Measurements from ENCODE around the gene PARVA.
"Not testable (repeated sequence)": the region's sequence is repeated elsewhere in the genome, so short reads cannot be mapped to it uniquely, and the experiment has no call there.

PARVA gene

DNA sequence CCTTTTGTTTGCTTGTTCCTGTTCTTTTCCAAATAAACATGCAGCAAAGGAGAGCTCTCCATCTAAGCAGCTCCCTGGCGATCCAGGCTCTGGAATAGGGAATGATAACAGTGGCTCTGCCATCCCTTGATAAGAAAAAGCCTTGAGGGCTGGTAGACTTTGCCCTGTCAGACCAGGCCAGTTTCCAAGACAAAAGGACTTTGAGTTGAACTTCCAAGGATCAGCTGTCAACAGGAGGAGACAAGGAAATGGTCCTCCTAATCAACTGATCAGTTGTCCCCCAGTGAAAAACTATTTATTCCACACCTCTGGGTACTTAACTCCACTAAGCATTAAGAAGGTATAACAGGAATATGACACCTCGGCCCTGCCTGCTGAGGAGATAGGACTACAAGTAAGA is 127.8 kb downstream of the PARVA start:
- DNase-seq: no peak

DNA sequence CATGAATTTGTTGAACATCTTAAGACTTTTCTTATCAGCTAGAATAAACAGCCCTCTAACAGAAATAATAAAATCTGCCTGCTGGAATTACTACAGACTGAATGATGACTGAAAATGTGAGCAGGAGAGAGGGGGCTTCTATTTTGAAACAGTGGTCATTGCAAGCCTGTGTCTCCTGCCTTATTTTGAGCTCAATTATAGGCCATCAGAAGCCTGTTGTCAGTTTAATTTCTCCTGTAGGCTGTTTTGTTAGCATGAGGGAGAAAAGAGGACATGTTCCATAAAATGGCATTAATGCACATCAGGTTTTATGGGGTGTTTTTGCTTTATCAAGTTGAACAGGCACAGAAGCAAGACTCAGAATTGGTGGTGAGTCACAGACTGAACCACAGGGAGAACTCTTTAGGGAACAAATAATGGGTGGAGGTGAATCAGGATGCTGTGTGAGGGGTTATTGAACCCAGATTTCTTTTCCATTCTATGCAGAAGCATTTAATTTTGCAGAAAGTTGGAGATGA is 129.1 kb downstream of the PARVA start:
- no peak for DNase-seq

- DNase-seq: no peak
Observed at GRCh38 chr11:12507391-12507790, 130.0 kb downstream of the PARVA start.

GRCh38 chr11:12508151-12508751 is 130.9 kb downstream of the PARVA start:
- no peak for DNase-seq

GRCh38 chr11:12509371-12509770 is 132.0 kb downstream of the PARVA start:
- DNase-seq: no peak

DNA sequence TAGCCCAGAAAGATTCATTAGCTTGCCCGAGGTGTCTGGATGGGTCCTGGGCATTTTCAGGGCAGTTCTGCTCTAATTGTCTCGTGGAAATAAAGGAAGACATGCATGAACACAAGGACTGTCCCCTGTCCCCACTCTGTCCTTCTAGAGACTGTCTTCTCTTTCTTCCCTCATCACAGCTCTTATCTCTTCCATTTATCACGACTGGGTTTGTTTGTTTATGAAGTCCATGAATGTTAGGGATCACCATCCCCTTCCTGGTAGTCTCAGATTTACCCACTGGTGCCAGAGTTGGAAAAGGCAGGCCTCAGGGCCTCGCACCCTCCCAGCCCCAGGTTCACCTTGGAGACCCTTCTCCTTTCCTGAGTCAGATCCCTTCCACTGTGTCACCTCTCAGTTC is 134.8 kb downstream of the PARVA start:
- DNase-seq: no peak

DNA sequence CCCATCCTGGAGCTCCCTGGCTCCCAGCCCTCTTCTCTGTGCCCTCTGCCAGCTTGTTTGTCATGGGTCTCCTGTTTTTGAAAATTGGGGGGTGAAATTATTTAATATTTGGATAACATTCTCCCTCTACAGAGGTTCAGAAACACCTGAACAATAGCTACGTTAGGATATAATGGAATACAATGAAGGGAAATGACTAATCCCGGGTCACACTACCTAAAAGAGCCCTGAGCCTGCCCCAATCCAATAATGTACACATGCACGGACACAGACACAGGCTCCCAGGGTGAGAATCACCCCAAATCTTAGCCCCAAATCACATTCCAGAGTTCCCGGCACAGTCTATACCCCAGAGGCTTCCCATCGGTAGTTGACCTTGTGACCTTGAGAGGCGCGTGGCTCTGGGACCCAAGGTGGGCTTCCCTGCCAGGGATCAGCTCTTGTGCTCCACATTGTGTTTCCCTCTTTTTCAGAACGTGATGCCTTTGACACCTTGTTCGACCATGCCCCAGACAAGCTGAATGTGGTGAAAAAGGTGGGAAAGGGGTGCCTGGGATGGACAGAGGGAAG is 135.5 kb downstream of the PARVA start:
- no peak for DNase-seq

DNA sequence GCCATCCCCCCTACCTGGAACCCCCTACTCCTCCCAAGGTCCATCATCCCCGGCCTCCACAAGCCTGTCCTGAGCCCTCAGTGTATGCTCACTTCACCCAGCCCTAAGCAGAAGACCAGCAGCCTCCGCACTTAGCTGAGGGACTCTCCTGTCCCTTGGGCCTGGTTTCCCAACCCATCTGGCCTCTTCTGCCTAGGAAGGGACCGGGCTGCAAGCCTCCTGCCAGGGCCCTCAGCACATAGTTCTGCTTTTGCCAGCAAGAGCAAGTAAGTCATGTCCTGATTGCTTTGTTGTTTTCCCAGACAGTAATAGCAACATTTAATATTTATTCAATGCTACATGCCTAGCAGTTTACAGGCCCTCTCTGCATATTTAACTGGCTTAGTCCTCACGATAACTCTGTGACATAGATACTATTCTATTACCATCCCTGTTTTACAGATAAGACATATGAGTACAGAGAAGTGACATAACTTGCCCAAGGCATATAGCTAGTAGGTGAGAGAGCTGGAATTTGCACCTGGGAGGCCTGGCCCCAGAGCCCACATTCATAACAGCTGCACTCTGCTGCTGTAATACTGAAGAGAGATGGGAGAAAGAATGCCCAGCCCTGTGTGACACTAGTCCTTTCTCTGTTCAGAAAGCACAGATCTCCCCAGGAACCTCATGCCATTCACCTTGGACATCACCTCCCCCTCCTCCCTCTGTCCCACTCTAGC is 139.2 kb downstream of the PARVA start:
- no peak for DNase-seq

- DNase-seq: no peak
Observed at GRCh38 chr11:12517306-12517705, 139.9 kb downstream of the PARVA start.

- DNase-seq: no peak
Observed at GRCh38 chr11:12517741-12518140, 140.4 kb downstream of the PARVA start.

DNA sequence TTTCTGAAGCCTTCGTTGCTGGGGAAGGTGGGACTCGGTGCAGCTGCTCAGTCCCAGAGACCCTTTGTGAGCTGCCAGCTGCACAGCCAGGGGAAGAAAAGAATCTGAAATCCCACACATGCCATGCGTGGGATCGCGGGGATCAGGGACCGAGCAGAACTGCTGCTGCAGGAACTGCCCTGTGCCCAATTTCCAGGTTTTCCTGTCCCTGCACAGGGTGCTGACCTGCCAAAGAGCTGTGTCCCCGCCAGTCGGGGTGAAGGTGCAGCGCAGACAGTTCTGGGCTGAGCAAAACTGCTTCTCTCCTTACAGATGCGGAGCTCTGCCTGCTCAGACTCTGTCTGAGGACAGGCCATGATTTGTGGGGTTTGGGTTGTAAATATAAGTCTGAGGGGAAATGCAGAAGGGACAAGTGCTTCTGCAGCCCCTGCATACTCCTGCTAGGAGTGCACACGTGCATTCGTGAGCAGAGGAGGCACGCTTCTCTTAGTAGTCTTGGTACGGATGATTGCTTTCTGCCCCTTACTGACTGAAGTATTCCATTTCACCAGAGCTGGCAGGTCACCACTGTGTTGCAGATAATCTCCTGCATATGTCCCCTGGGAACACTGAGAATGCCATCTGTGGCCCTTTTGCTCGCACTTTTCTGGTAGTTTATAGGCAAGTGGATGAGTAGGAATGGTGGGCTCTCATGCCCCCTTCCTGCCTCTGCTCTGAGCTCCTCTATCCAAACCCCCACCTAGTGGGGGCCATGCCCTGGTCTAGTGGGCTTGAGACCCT is 141.4 kb downstream of the PARVA start:
- DNase-seq: no peak

GRCh38 chr11:12520054-12520453 is 142.7 kb downstream of the PARVA start:
- no peak for DNase-seq

GRCh38 chr11:12520576-12520975 is 143.2 kb downstream of the PARVA start:
- DNase-seq: not testable (repeated sequence)

DNA sequence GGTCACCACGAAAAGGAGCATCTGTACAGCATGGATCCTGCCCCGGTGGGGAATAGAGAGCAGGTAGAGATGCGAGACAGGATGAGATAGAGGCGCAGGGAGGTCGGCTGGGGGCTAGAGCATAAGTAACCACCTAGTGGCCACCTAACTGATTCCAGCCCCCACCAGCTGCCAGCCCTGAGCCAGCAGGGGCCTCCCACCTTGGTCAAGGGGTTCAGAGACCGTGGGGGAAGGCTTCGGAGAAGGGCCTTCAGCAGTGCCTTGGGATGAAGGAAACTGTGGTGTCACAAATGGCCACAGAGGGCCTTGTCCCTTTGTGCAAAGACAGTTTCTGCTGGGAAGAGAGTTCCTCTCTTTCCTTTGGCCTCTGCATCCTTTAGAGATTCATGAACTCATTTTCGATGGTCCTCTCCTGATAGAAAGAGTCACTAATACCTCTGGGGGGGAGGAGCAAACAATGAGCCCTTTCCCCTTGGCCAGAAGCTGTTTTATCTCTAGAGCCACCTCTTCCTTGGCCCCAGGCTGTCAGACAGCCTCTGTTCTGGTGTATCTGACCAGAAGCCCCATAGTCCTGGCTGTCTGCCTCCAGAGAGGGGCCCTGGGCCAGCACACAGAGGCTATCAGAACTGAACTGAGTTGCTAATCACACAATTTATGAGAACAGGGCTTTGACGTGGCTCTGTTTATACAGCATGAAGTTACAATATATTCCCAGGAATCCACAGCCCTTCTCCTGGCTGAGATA is 146.0 kb downstream of the PARVA start:
- no peak for DNase-seq

DNA sequence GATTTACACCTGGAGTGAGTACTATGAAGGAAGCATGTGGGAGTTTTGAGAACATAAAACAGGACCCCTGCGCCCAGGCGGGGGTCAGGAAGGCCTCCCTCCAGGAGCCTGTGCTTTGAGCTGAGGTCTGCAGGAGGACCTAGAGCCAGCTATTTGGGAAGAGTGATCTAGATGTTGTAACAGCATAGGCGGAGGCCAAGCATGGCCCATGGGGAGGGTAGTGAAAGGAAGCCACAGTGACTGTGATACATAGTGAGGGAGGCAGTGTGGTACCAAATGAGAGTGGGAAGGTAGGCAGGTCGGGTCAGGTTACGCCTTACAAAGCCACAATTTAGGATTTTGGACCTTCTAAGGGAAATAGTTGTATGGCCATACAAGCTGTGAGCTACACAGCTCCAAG is 147.5 kb downstream of the PARVA start:
- DNase-seq: no peak

DNA sequence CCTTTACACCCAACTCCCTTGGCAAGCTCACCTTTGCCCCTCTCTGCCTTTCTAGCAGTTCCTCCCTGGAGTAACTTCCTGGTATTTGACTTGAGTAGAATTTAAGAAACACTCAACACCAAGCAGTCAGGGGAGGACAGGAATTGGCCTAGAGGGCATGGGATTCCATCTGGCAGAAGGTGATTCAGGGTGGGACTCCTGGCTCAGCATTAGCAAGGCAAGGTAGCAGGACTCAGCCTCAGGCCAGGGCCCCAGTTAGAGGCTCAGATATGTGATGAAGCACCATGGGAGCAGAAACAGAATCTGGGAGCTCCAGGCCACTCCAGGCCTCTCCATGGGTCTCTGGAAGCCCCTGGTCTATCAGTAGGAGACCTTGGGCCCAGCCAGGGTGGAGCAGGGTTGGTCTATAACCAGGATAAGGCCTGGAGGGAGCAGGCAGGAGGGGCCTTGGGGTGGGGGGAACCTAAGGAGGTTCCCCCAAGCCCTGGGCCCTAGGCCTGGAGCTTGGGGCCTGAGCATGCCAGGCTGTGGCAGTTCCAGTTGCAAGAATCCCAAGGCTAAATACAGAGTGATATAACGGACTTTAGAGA is 148.2 kb downstream of the PARVA start:
- no peak for DNase-seq

DNA sequence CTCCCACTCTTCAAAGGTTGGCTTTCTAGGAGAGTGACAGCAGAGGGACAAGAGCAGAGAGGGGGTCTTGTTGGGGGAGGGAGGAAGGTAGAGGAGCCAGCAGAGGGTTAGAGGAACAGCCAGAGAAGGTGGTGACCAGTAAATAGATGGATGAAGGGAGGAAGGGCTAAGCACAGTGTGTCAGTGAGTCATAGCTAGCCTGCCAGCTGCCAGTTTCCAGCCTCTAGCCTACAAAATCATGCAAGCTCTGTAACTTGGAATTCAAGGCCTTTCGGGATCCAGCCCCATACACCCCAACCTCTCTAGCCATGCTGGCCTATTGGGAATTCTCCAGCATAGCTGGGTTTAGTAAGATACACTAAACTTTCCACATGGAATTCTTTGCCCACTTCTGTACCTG is 149.4 kb downstream of the PARVA start:
- no peak for DNase-seq

DNA sequence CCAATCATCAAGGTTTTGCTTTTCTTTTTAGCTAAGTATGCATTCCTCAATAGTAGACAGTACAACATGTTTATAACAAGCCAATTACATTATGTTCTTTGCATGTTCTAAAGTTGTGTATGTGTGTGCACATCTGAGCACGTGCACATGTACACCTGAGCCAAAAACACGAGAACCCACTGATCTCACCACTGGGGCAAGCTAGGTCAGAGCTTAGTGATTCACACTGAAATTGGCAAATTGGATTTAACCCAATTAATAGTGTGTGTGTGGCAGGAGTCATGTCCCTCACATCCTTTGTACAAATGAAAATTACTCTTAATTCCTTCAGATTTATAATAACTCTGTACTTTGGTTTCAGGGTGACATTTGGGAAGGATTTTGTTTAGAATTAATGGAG is 151.1 kb downstream of the PARVA start:
- no peak for DNase-seq

DNA sequence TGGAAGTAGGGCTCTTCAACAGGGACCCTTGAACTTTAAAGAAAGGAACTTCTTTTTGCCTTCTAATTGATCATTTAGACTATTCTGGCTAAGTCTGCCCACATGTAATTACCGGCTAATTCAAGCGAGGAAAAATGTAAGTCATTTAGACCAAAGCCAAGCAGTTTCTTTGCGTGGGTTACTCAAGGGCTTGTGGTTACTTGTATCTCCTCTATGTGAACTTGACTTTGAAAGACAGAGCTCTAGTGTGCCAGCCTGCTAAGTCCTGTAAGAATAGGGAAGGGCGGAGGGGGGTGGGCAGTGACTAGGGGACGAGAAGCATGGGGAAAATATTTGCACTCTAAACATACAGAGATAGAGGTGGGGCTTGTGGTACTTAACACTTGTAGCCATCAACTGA is 151.7 kb downstream of the PARVA start:
- DNase-seq: no peak

- DNase-seq: no peak
Observed at GRCh38 chr11:12529793-12530192, 152.4 kb downstream of the PARVA start.

DNA sequence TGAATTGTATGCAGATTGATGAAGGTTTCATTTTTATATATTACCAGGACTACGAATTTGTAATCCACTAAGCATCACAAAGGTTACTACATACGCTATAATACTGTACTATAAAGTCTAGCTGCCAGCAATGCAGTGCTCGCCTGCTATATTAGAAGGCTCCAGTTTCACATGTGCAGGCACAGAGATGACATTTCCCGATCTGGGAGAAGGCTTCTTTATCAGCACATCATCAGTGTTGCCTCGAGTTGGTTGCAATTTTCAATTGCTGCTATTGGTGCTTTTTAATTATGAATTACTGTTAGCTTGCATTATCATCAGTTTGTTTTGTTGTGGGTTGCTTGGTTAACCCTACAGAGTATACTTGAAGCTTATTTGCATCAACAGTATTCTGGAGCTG is 153.6 kb downstream of the PARVA start:
- no peak for DNase-seq

- no peak for DNase-seq
Observed at GRCh38 chr11:12531681-12532080, 154.3 kb downstream of the PARVA start.
